ENCODE results near the gene RAB3B.
A peak's percentile ranks its signal among the peaks of the same experiment; 100 is the strongest.

The RAB3B gene

DNA sequence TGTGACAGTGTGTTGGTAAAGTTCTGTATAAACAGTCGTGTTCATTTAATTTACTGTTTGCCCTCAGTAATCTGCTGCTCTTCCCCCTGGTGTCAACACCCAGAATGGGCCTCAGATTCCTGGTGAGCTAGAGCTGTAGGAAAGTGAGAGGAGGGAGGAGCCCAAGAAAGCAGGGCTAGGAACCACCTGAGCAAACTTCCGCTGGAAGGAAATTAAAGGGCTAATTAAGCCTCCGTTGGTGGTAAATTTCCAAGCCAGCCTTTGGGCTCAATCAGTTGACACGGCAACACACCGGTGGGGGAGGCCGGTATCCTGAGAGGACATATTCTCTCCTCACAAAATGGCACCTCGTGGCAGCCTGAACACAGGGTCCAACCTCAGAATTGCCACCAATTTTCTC lies 32.9 kb downstream of the RAB3B start:
- no peak overlapping the region for H3K9ac ChIP-seq
- TF ChIP-seq, protein P1, sequence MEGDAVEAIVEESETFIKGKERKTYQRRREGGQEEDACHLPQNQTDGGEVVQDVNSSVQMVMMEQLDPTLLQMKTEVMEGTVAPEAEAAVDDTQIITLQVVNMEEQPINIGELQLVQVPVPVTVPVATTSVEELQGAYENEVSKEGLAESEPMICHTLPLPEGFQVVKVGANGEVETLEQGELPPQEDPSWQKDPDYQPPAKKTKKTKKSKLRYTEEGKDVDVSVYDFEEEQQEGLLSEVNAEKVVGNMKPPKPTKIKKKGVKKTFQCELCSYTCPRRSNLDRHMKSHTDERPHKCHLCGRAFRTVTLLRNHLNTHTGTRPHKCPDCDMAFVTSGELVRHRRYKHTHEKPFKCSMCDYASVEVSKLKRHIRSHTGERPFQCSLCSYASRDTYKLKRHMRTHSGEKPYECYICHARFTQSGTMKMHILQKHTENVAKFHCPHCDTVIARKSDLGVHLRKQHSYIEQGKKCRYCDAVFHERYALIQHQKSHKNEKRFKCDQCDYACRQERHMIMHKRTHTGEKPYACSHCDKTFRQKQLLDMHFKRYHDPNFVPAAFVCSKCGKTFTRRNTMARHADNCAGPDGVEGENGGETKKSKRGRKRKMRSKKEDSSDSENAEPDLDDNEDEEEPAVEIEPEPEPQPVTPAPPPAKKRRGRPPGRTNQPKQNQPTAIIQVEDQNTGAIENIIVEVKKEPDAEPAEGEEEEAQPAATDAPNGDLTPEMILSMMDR (conservative IDR thresholded peaks at IDR 0.05; ENCODE audit: low read depth, low read length): no peak
- no peak overlapping the region for H3K4me2 ChIP-seq
- no peaks in the 10 kb centered on the region for H4K20me1 ChIP-seq (ENCODE audit: insufficient read depth)
- H3K79me2 ChIP-seq (ENCODE audit: insufficient read depth, low read depth): no peaks in the 10 kb centered on the region
- peaks cover 53% of the 10 kb centered on the region for H3K4me1 ChIP-seq (ENCODE audit: low read depth, poor library complexity, severe bottlenecking)
- no peaks in the 10 kb centered on the region for H3K36me3 ChIP-seq (ENCODE audit: insufficient read depth)
- no peak overlapping the region for H3K27ac ChIP-seq
- H3K27me3 ChIP-seq (ENCODE audit: insufficient read depth, low read depth): no peaks in the 10 kb centered on the region
- no peak overlapping the region for H3K4me3 ChIP-seq (IDR thresholded peaks at IDR 0.05; ENCODE audit: insufficient read depth, low read depth, low read length)
- no peak overlapping the region for H2AFZ ChIP-seq (ENCODE audit: low read depth)

DNA sequence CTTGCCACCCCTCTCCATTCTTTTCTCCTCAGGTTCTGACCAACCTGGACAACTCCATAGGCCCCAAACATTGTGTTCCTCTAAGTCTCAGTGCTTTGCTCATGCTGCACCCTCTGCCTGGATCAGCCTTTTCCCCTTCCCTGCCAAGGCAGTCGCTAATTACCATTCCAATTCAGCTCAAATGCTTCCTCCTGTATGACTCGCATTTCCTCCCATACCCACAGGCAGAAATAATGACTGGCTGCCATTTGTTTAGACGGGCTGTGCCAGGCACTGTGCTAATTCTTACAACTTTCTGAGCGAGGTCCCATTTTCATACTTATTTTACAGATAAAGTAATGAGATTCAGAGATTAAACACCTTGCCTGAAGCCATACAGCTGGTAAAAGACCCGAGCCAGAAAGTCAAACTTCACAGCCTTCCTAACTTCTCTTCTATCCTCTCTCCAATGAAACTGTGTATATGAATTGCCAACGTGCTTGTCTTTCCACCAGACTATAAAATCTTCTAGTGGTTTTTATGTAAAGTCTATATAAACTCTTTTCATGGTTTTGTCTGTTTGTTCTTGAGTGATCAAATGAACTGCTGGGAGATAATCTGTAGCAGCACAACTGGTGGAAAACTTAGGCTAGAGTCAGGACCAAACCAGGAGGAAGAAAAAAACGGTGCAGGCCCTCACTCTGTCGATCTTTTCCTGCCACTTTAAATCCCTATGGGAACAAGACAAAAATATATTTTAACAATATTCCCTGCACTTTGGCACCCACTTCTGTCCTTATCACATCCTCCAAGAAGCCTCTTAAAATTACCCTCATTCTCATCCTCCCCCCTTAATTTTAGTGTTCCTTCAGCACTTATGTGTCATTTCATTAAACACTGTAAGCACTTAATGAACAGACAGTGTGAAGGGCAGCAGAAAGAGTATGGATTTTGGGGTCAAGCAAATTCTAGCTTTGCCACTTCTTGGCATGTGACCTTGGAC lies 33.7 kb downstream of the RAB3B start:
- Histone ChIP-seq H3K36me3 (ENCODE audit: insufficient read depth) (no peaks in the 10 kb centered on the region), H2AFZ (ENCODE audit: low read depth) (no peak overlapping the region), H4K20me1 (ENCODE audit: insufficient read depth) (no peaks in the 10 kb centered on the region), H3K4me2 (peak overlapping the region; percentile 29; the same call in 1 of the 2 replicates), H3K27me3 (ENCODE audit: insufficient read depth, low read depth) (no peaks in the 10 kb centered on the region), H3K9ac (no peak overlapping the region), H3K4me1 (ENCODE audit: low read depth, poor library complexity, severe bottlenecking) (peaks cover 51% of the 10 kb centered on the region), H3K79me2 (ENCODE audit: insufficient read depth, low read depth) (no peaks in the 10 kb centered on the region), H3K27ac (no peak overlapping the region), H3K4me3 (IDR thresholded peaks at IDR 0.05; ENCODE audit: insufficient read depth, low read depth, low read length) (no peak overlapping the region)
- TF ChIP-seq, protein P1 (conservative IDR thresholded peaks at IDR 0.05; ENCODE audit: low read depth, low read length): no peak

DNA sequence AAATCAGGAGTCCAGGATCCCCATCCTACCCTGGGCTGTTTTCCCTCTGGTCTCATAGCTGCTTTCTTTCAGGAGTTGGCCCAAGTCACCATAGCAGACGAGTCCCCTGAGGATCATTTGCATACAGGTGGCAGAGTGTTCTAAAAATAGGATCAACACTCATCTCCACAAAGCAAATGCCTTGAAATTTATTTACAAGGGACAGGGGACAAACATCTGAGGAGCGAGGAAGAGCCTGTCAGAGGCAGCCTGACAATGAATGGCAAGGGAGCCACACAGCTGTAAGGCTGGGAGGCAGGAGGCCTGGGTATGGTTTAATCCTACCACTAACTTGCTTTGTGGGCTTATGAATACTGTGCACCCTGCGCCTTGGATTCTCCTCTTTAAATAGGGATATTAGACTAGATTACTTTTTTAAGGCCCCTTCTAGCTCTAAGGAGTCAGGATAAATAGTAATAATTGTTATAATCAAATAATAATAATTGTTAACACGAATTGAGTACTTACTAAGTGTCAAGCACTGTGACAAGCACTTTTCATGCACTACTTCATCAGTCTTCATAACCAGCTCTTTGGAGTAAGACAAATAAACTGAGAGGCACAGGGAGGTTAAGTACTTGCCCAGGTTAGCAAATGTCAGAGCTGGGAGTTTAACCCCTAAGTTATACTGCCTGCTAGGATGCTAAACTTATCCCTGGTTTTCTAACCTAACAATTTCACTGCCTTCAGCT lies 34.5 kb downstream of the RAB3B start:
- no peaks in the 10 kb centered on the region for H3K36me3 ChIP-seq (ENCODE audit: insufficient read depth)
- no peaks in the 10 kb centered on the region for H3K27me3 ChIP-seq (ENCODE audit: insufficient read depth, low read depth)
- H4K20me1 ChIP-seq (ENCODE audit: insufficient read depth): no peaks in the 10 kb centered on the region
- H2AFZ ChIP-seq (ENCODE audit: low read depth): peak overlapping the region; percentile 2; the same call in 1 of the 2 replicates
- H3K27ac ChIP-seq: no peak overlapping the region
- peaks cover 42% of the 10 kb centered on the region for H3K4me1 ChIP-seq (ENCODE audit: low read depth, poor library complexity, severe bottlenecking)
- no peaks in the 10 kb centered on the region for H3K79me2 ChIP-seq (ENCODE audit: insufficient read depth, low read depth)
- H3K4me3 ChIP-seq (IDR thresholded peaks at IDR 0.05; ENCODE audit: insufficient read depth, low read depth, low read length): no peak overlapping the region
- TF ChIP-seq, protein P1 (conservative IDR thresholded peaks at IDR 0.05; ENCODE audit: low read depth, low read length): no peak
- H3K9ac ChIP-seq: no peak overlapping the region
- H3K4me2 ChIP-seq: peak overlapping the region; percentile 29; the same call in 1 of the 2 replicates

DNA sequence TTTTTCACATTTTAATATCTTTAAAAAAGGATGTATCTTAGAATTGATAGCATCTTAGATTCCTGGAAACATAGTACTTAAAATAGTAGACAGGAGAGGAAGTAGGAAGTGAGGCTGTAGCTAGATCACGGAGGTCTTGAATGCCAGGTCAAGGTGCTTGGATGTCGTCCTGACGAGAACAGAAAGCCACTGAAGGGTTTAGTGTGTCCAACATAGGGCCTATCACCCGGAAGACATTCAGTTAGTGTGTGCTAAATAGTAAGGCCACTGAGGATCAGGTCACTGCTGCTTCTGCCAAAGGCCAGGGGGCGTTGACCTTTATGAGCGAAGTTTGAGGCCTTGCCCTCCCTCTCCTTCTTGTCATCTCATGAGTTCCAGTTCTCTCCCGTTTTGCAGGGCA lies 35.7 kb downstream of the RAB3B start:
- Histone ChIP-seq H3K4me1 (ENCODE audit: low read depth, poor library complexity, severe bottlenecking) (peaks cover 36% of the 10 kb centered on the region), H3K27ac (no peak overlapping the region), H2AFZ (ENCODE audit: low read depth) (no peak overlapping the region), H3K79me2 (ENCODE audit: insufficient read depth, low read depth) (no peaks in the 10 kb centered on the region), H3K4me3 (IDR thresholded peaks at IDR 0.05; ENCODE audit: insufficient read depth, low read depth, low read length) (no peak overlapping the region), H3K4me2 (no peak overlapping the region), H3K36me3 (ENCODE audit: insufficient read depth) (no peaks in the 10 kb centered on the region), H3K27me3 (ENCODE audit: insufficient read depth, low read depth) (no peaks in the 10 kb centered on the region), H3K9ac (no peak overlapping the region), H4K20me1 (ENCODE audit: insufficient read depth) (no peaks in the 10 kb centered on the region)
- TF ChIP-seq, protein P1 (conservative IDR thresholded peaks at IDR 0.05; ENCODE audit: low read depth, low read length): no peak

Data from KMS-11 (cell line).